Measurements from ENCODE around the gene RPS26. TPM values are rescaled to one million over a fixed set of nuclear protein-coding genes. Genes with fewer than 3 reads are reported as not detected.

The RPS26 gene
- total RNA-seq, 4 donors from 2014 or later = 381 to 1,639 (median 1,040) TPM

DNA sequence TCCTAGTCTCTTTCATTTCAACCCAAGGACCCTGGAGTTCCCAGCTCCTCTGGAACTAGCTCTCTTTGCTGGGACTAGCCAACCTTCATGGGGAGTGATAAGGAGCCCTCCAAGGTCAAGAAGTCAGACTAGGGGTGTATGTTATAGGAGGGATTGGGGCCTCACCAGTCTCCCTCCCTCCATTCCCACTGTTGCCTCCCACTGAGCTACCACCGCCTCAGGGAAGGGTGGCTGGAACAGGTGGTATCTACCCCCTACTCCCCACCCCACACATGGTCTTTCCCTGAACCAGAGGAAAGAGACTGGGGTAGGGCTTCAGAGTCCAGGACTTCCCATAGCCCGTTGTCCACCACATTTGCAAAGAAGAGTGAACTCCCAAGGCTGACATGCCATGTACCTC lies 40.7 kb downstream of the RPS26 start:
- peaks cover 4 to 88% (median 6%) of the 10 kb centered on the region in 3 donors for H3K4me1 ChIP-seq
- no peak for DNase-seq
- H3K36me3 ChIP-seq = peaks cover 0 to 49% (median 0%) of the 10 kb centered on the region in 3 donors
- peak overlapping the region in 3 of 4 donors; percentile 67 to 82 (median 81) for H3K4me3 ChIP-seq
- TF ChIP-seq CTCF (IDR thresholded peaks at IDR 0.05) = no peak
- no peak for TF ChIP-seq POLR2A (IDR thresholded peaks at IDR 0.05)
- no peaks in the 10 kb centered on the region for H3K9me3 ChIP-seq
- H3K27me3 ChIP-seq = peaks cover 0 to 12% (median 0%) of the 10 kb centered on the region in 4 donors
- H3K27ac ChIP-seq = peak overlapping the region in 3 of 4 donors; percentile 91 to 99 (median 98)
- WGBS, 2 donors = 73% methylated on average over 2 of the region's 2 CpGs; no CpG with 5 or more reads in 1 of the 2 donors
- intact Hi-C loops (cut with DNase I) = no loop called here

DNA sequence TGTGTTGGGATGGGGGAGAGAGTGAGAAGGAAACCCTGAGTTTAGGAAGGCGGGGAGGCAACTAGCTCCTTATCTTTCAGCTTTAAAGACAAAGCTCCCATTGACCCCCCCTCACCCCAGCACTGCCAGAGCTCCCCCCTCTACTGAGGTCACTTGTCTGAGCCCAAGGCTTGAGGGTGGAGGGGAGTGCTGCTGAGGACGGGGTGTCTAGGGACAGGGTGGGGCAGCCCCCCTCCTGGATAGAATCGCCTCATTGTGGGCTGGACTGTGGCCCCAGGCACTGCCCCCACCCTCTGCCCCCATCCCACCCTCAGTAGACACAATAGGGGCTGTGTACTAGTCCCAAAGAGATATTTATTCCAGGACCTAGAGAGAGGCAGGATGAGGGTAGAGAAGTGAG lies 41.2 kb downstream of the RPS26 start:
- TF ChIP-seq POLR2A (IDR thresholded peaks at IDR 0.05) (no peak), CTCF (IDR thresholded peaks at IDR 0.05) (no peak)
- Histone ChIP-seq H3K4me1 (peaks cover 4 to 89% (median 6%) of the 10 kb centered on the region in 3 donors), H3K27ac (peak overlapping the region in 3 of 4 donors; percentile 91 to 99 (median 98)), H3K4me3 (no peak overlapping the region), H3K9me3 (no peaks in the 10 kb centered on the region), H3K36me3 (peaks cover 0 to 55% (median 0%) of the 10 kb centered on the region in 3 donors), H3K27me3 (peaks cover 0 to 12% (median 0%) of the 10 kb centered on the region in 4 donors)
- intact Hi-C loops (cut with DNase I) = no loop called here
- no peak for DNase-seq
- WGBS, 2 donors = 62 to 73% methylated on average over 3 of the region's 3 CpGs

- no peaks in the 10 kb centered on the region for H3K9me3 ChIP-seq
- 85% methylated on average over 14 to 15 of the region's 15 CpGs for WGBS, 2 donors
- H3K27ac ChIP-seq = peak overlapping the region in 2 of 4 donors; percentile 42 to 72
- peaks cover 0 to 76% (median 0%) of the 10 kb centered on the region in 3 donors for H3K36me3 ChIP-seq
- no peak for DNase-seq
- peaks cover 0 to 8% (median 0%) of the 10 kb centered on the region in 4 donors for H3K27me3 ChIP-seq
- H3K4me1 ChIP-seq = peaks cover 4 to 70% (median 5%) of the 10 kb centered on the region in 3 donors
- TF ChIP-seq CTCF (IDR thresholded peaks at IDR 0.05) (peak in 1 of 6 experiments; percentile 34), POLR2A (IDR thresholded peaks at IDR 0.05) (no peak)
- intact Hi-C loops (cut with DNase I) = no loop called here
- no peak overlapping the region for H3K4me3 ChIP-seq
Observed at GRCh38 chr12:56084958-56085543, 43.3 kb downstream of the RPS26 start.

GRCh38 chr12:56086096-56086495 lies 44.4 kb downstream of the RPS26 start:
- H3K36me3 ChIP-seq = peaks cover 0 to 85% (median 0%) of the 10 kb centered on the region in 3 donors
- no peaks in the 10 kb centered on the region for H3K9me3 ChIP-seq
- intact Hi-C loops (cut with DNase I) = no loop called here
- no peaks in the 10 kb centered on the region for H3K27me3 ChIP-seq
- H3K4me1 ChIP-seq = peaks cover 0 to 60% (median 0%) of the 10 kb centered on the region in 3 donors
- H3K4me3 ChIP-seq = no peak overlapping the region
- WGBS, 2 donors = 78% methylated on average over 3 of the region's 3 CpGs
- H3K27ac ChIP-seq = peak overlapping the region; percentile 42 to 72 (median 62)
- TF ChIP-seq CTCF (IDR thresholded peaks at IDR 0.05) (no peak), POLR2A (IDR thresholded peaks at IDR 0.05) (no peak)
- no peak for DNase-seq

DNA sequence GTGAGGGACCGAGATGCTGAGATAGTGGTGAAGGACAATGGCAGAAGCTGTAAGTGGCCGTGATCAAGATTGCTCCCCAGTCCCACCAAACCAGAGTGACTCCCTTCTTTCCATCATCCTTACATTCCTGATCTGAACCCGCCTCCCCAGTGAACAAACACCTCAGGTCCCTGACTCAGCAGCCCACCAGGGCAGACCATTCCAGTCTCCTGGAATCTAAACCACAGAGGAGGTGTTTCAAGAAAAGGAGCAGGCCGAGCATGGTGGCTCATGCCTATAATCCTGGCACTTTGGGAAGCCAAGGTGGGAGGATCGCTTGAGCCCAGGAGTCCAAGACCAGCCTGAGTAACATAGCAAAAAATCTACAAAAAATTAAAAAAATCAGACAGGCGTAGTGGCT lies 44.9 kb downstream of the RPS26 start:
- Histone ChIP-seq H3K9me3 (no peaks in the 10 kb centered on the region), H3K36me3 (peaks cover 0 to 88% (median 0%) of the 10 kb centered on the region in 3 donors), H3K4me1 (peaks cover 0 to 55% (median 0%) of the 10 kb centered on the region in 3 donors), H3K27ac (peak overlapping the region; percentile 42 to 72 (median 62)), H3K27me3 (no peaks in the 10 kb centered on the region), H3K4me3 (no peak overlapping the region)
- WGBS, 2 donors = 72 to 90% methylated on average over 4 to 6 of the region's 6 CpGs
- no peak for DNase-seq
- no peak for TF ChIP-seq CTCF (IDR thresholded peaks at IDR 0.05)
- no peak for TF ChIP-seq POLR2A (IDR thresholded peaks at IDR 0.05)
- intact Hi-C loops (cut with DNase I) = no loop called here

All from esophagus squamous epithelium (tissue), 5 donors.